OCI-LY1 (cell line): ENCODE results near the gene NOD1.

ENCODE experiments used
- H2AFZ ChIP-seq: fragments of 200-600 bp; sonication (generic), shearing (Covaris generic); 2 replicates; pipeline ENCODE4 v1.6.0; 2014; ENCODE audit warnings: antibody characterized with exemption, mild to moderate bottlenecking, low read length
- H3F3A ChIP-seq: fragments of 200-600 bp; sonication (generic), shearing (Covaris generic); 2 replicates; pipeline ENCODE4 v1.6.0; 2014; ENCODE audit warnings: mild to moderate bottlenecking, antibody characterized with exemption, low read length, moderate library complexity; ENCODE audit not compliant: insufficient read depth
- H3K27ac ChIP-seq: fragments of 200-600 bp; sonication (generic); 2 replicates; pipeline ENCODE4 v1.5.1; 2014; ENCODE audit warnings: low read length, mixed run types, mild to moderate bottlenecking, low read depth; ENCODE audit not compliant: poor library complexity, severe bottlenecking
- H3K27me3 ChIP-seq: fragments of 200-600 bp; sonication (generic); 2 replicates; pipeline ENCODE4 v1.6.0; 2014; ENCODE audit warnings: antibody characterized with exemption, mild to moderate bottlenecking, low read length, moderate library complexity; ENCODE audit not compliant: insufficient read depth
- H3K36me3 ChIP-seq: fragments of 200-600 bp; sonication (generic); 2 replicates; pipeline ENCODE4 v1.6.1; 2014; ENCODE audit warnings: mild to moderate bottlenecking, antibody characterized with exemption, low read length, moderate library complexity, mixed read lengths; ENCODE audit not compliant: insufficient read depth
- H3K4me1 ChIP-seq: fragments of 200-600 bp; sonication (generic); 2 replicates; pipeline ENCODE4 v1.5.1; 2014; ENCODE audit warnings: mild to moderate bottlenecking, low read length, moderate library complexity; ENCODE audit not compliant: insufficient read depth, severe bottlenecking
- H3K4me2 ChIP-seq: fragments of 200-600 bp; sonication (generic), shearing (Covaris generic); 2 replicates; pipeline ENCODE4 v1.6.1; 2014; ENCODE audit warnings: low read length
- H3K4me3 ChIP-seq: fragments of 200-600 bp; sonication (generic); 2 replicates; pipeline ENCODE4 v1.5.1; 2014; ENCODE audit warnings: low read length, low read depth, mild to moderate bottlenecking, mixed read lengths; ENCODE audit not compliant: poor library complexity, severe bottlenecking
- H3K79me2 ChIP-seq: fragments of 200-600 bp; shearing (Covaris generic); 2 replicates; pipeline ENCODE4 v1.6.1; 2016; ENCODE audit warnings: mixed run types, low read length, mixed read lengths; ENCODE audit not compliant: insufficient read depth
- H3K9ac ChIP-seq: fragments of 200-600 bp; sonication (generic), shearing (Covaris generic); 2 replicates; pipeline ENCODE4 v1.6.1; 2014; ENCODE audit warnings: mild to moderate bottlenecking, low read length, mixed read lengths
- H3K9me2 ChIP-seq: fragments of 200-600 bp; sonication (generic), shearing (Covaris generic); 2 replicates; pipeline ENCODE4 v1.6.1; 2014; ENCODE audit warnings: low read depth, mild to moderate bottlenecking, low read length, mixed read lengths
- H3K9me3 ChIP-seq: fragments of 200-600 bp; shearing (Covaris generic); 2 replicates; pipeline ENCODE4 v1.6.1; 2014; ENCODE audit warnings: low read length, mixed read lengths
- H4K20me1 ChIP-seq: fragments of 200-600 bp; sonication (generic), shearing (Covaris generic); 2 replicates; pipeline ENCODE4 v1.6.0; 2016; ENCODE audit warnings: mild to moderate bottlenecking, low read length; ENCODE audit not compliant: insufficient read depth
- EZH2 ChIP-seq: fragments of 200-600 bp; sonication (generic), shearing (Covaris generic); IDR thresholded peaks from 2 replicates; pipeline ENCODE4 v1.8.0; 2017; ENCODE audit warnings: borderline replicate concordance, mixed run types, mild to moderate bottlenecking, antibody characterized with exemption, low read length, moderate library complexity, mixed read lengths
- TF ChIP-seq, protein P1 (sequence below): fragments of 200-600 bp; sonication (generic), shearing (Covaris generic); IDR thresholded peaks from 2 replicates; pipeline ENCODE4 v1.5.1; 2017; ENCODE audit warnings: mild to moderate bottlenecking, antibody characterized with exemption, low read length, moderate library complexity, mixed read lengths

Gene NOD1

DNA sequence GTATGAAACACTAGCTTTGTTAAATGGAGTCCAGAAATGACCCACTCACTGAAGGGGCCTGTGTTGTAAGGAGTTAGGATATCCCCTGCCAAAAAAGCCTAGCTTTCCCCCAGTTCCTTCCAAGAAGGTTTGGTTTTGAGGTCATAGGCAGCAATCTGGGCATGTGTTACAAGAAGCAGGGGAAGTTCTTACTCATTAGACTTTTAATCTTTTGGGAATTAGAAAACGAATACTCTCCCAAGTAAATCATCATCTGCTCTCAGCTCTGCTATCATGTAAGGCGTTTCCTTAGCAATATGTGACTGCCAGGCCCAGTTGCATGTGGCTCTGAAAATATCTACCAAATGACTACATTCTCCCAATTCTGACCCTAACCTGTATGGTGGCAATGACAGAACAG, 3.7 kb downstream of the NOD1 start:
- Histone ChIP-seq H3K27me3 (no peaks in the 10 kb centered on the region), H3K79me2 (no peaks in the 10 kb centered on the region), H3K4me2 (no peak overlapping the region), H3K9me3 (no peaks in the 10 kb centered on the region), H3K4me3 (no peak overlapping the region), H2AFZ (no peak overlapping the region), H3K36me3 (peaks cover 4% of the 10 kb centered on the region; the same call in 1 of the 2 replicates), H3K4me1 (peaks cover 29% of the 10 kb centered on the region), H4K20me1 (no peaks in the 10 kb centered on the region), H3F3A (no peaks in the 10 kb centered on the region), H3K9ac (no peak overlapping the region), H3K27ac (no peak overlapping the region), H3K9me2 (no peaks in the 10 kb centered on the region)
- no peak for TF ChIP-seq EZH2
- TF ChIP-seq, protein P1, sequence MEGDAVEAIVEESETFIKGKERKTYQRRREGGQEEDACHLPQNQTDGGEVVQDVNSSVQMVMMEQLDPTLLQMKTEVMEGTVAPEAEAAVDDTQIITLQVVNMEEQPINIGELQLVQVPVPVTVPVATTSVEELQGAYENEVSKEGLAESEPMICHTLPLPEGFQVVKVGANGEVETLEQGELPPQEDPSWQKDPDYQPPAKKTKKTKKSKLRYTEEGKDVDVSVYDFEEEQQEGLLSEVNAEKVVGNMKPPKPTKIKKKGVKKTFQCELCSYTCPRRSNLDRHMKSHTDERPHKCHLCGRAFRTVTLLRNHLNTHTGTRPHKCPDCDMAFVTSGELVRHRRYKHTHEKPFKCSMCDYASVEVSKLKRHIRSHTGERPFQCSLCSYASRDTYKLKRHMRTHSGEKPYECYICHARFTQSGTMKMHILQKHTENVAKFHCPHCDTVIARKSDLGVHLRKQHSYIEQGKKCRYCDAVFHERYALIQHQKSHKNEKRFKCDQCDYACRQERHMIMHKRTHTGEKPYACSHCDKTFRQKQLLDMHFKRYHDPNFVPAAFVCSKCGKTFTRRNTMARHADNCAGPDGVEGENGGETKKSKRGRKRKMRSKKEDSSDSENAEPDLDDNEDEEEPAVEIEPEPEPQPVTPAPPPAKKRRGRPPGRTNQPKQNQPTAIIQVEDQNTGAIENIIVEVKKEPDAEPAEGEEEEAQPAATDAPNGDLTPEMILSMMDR: no peak

DNA sequence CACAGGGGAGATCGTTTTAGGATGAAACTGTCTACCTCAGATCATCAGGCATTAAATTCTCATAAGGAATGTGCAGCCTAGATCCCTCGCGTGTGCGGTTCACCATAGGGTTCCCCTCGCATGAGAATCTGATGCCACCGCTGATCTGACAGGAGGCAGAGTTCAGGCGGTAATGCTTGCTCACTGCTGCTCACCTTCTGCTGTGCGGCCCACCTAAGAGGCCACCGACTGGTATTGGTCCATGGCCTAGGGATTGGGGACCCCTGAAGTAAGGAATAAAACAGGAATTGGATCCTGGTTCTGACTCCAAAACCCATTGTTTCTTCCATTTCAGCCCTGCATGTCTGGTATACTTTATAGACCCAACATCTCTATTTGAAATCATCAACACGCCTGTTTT, 4.1 kb downstream of the NOD1 start:
- H3K4me2 ChIP-seq: no peak overlapping the region
- no peaks in the 10 kb centered on the region for H3K9me2 ChIP-seq
- no peak overlapping the region for H3K9ac ChIP-seq
- H3K27me3 ChIP-seq: no peaks in the 10 kb centered on the region
- H3K4me3 ChIP-seq: no peak overlapping the region
- H3K4me1 ChIP-seq: peaks cover 28% of the 10 kb centered on the region
- no peaks in the 10 kb centered on the region for H3F3A ChIP-seq
- no peaks in the 10 kb centered on the region for H3K79me2 ChIP-seq
- no peaks in the 10 kb centered on the region for H4K20me1 ChIP-seq
- H3K27ac ChIP-seq: no peak overlapping the region
- TF ChIP-seq, protein P1: no peak
- TF ChIP-seq EZH2: no peak
- no peak overlapping the region for H2AFZ ChIP-seq
- H3K36me3 ChIP-seq: peaks cover 4% of the 10 kb centered on the region; the same call in 1 of the 2 replicates
- no peaks in the 10 kb centered on the region for H3K9me3 ChIP-seq

DNA sequence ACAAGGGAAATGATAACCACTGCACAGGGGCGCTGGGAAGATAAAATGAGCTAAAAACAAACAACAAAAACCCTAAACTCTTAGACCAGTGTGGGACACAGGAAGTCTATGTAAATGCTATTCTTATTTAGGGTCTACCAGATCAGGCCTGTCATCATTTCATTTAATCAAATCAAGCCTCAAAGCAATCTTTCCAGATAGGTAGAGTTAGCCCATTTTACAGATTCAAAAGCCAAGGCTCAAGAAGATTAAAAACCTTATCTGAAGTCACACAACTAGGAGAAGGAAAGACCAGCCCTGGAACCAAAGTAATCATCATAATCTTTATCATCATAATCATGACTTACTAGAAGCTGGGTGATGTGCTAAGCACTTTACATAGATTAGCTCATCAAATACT, 4.7 kb downstream of the NOD1 start:
- Histone ChIP-seq H3K27ac (no peak overlapping the region), H3K4me2 (no peak overlapping the region), H2AFZ (no peak overlapping the region), H3K27me3 (no peaks in the 10 kb centered on the region), H4K20me1 (no peaks in the 10 kb centered on the region), H3K9ac (no peak overlapping the region), H3K4me3 (no peak overlapping the region), H3K36me3 (peaks cover 4% of the 10 kb centered on the region; the same call in 1 of the 2 replicates), H3K79me2 (no peaks in the 10 kb centered on the region), H3F3A (no peaks in the 10 kb centered on the region), H3K4me1 (peaks cover 23% of the 10 kb centered on the region), H3K9me2 (no peaks in the 10 kb centered on the region), H3K9me3 (no peaks in the 10 kb centered on the region)
- TF ChIP-seq, protein P1: no peak
- TF ChIP-seq EZH2: no peak
